K562 (cell line): Measurements from ENCODE around the gene ENPP5. TPM values are rescaled to one million over a fixed set of nuclear protein-coding genes. Genes with fewer than 3 reads are reported as not detected.

Experiments used
- polyA plus RNA-seq, 8 experiments: library from polyadenylated mRNA; depleted of rRNA in 4 of 8; stranded (reverse) in 5 of 8; unstranded in 3 of 8; fragments of >200 nt; fragmentation: Nextera tagmentation in 2 of 8; fragmentation: Illumina TruSeq in 1 of 8; extraction: Ambion mirVana in 2 of 8; extraction: Trizol in 1 of 8; gene quantifications; 2 replicates each; pipeline versions ENCODE4 v1.2.1 to v1.2.3, GENCODE V29; 2011 to 2014; ENCODE audit warnings: inconsistent platforms in 1 of 8, missing spikeins in 1 of 8
- total RNA-seq, 7 experiments: library from RNA; depleted of rRNA in 6 of 7; stranded (reverse); fragments of >200 nt in 6 of 7; fragmentation: Illumina TruSeq in 2 of 7; extraction: Trizol in 2 of 7; gene quantifications; 2 replicates each; pipeline versions ENCODE4 v1.2.1 to v1.2.3, GENCODE V29; 2011 to 2021; ENCODE audit warnings: low replicate concordance in 1 of 7

Gene ENPP5
- total and polyA plus RNA-seq, 9 of the 15 experiments (the other 6 are each of a cell fraction or from before 2014, with no cell fraction given): not detected

Other genes starting within 250 kb of the ENPP5 start
- gene CLIC5, start 155.1 kb downstream of the ENPP5 start, total RNA-seq (2014; rRNA removed): not detected in 2 replicates
- not detected in 2 replicates for gene CLIC5, start 155.1 kb downstream of the ENPP5 start, total RNA-seq (2014; rRNA removed; fragmentation: Illumina TruSeq; extraction: Trizol)
- gene CLIC5, start 155.1 kb downstream of the ENPP5 start, total RNA-seq (2015; rRNA removed; fragmentation: Illumina TruSeq; extraction: Trizol): not detected in 2 replicates
- gene CLIC5, start 155.1 kb downstream of the ENPP5 start, total RNA-seq (2021): 0.04 and 0.31 TPM in 2 replicates
- not detected in 2 replicates for gene CLIC5, start 155.1 kb downstream of the ENPP5 start, polyA plus RNA-seq (2011; rRNA removed)
- gene CLIC5, start 155.1 kb downstream of the ENPP5 start, polyA plus RNA-seq (2014; fragmentation: Illumina TruSeq; extraction: Trizol): not detected in 2 replicates
- not detected for gene CLIC5, start 155.1 kb downstream of the ENPP5 start, polyA plus RNA-seq (2014; fragmentation: Nextera tagmentation; extraction: Ambion mirVana)
- gene CLIC5, start 155.1 kb downstream of the ENPP5 start, polyA plus RNA-seq (2014; rRNA removed): not detected in 2 replicates
- gene ENPP4, start 41.0 kb downstream of the ENPP5 start, total RNA-seq (2014; rRNA removed): not detected in 2 replicates
- gene ENPP4, start 41.0 kb downstream of the ENPP5 start, total RNA-seq (2014; rRNA removed; fragmentation: Illumina TruSeq; extraction: Trizol): not detected in 2 replicates
- not detected in 2 replicates for gene ENPP4, start 41.0 kb downstream of the ENPP5 start, total RNA-seq (2015; rRNA removed; fragmentation: Illumina TruSeq; extraction: Trizol)
- gene ENPP4, start 41.0 kb downstream of the ENPP5 start, total RNA-seq (2021): 0.04 and 0.07 TPM in 2 replicates
- not detected in 2 replicates for gene ENPP4, start 41.0 kb downstream of the ENPP5 start, polyA plus RNA-seq (2011; rRNA removed)
- not detected in 2 replicates for gene ENPP4, start 41.0 kb downstream of the ENPP5 start, polyA plus RNA-seq (2014; fragmentation: Illumina TruSeq; extraction: Trizol)
- not detected for gene ENPP4, start 41.0 kb downstream of the ENPP5 start, polyA plus RNA-seq (2014; fragmentation: Nextera tagmentation; extraction: Ambion mirVana)
- not detected in 2 replicates for gene ENPP4, start 41.0 kb downstream of the ENPP5 start, polyA plus RNA-seq (2014; rRNA removed)